Osteoblast (primary cell): ENCODE results near the gene SH3PXD2B. TPM values are rescaled to one million over a fixed set of nuclear protein-coding genes. Genes with fewer than 3 reads are reported as not detected.

Experiments
- DNase-seq: peaks from one replicate; pipeline ENCODE4 v3.0.0; 2011; ENCODE audit warnings: low spot score, mixed read lengths; ENCODE audit not compliant: insufficient read length; ENCODE audit errors: missing footprints
- H2AFZ ChIP-seq: 2 replicates; pipeline ENCODE4 v1.6.0; 2011; ENCODE audit warnings: mild to moderate bottlenecking, low read length
- H3K27ac ChIP-seq: 2 replicates; pipeline ENCODE4 v1.5.1; 2011; ENCODE audit warnings: mild to moderate bottlenecking, low read depth, low read length, moderate library complexity
- H3K27me3 ChIP-seq: 2 replicates; pipeline ENCODE4 v1.6.0; 2012; ENCODE audit warnings: mild to moderate bottlenecking, control low read depth, inconsistent platforms, low read length, moderate library complexity; ENCODE audit not compliant: insufficient read depth
- H3K36me3 ChIP-seq: 2 replicates; pipeline ENCODE4 v1.5.1; 2011; ENCODE audit warnings: mild to moderate bottlenecking, low read length, control low read depth, moderate library complexity; ENCODE audit not compliant: insufficient read depth
- H3K4me1 ChIP-seq: 2 replicates; pipeline ENCODE4 v1.5.1; 2011; ENCODE audit warnings: mild to moderate bottlenecking, low read length, control low read depth, moderate library complexity; ENCODE audit not compliant: insufficient read depth
- H3K4me2 ChIP-seq: 2 replicates; pipeline ENCODE4 v1.6.0; 2011; ENCODE audit warnings: mild to moderate bottlenecking, low read length; ENCODE audit not compliant: insufficient read depth
- H3K4me3 ChIP-seq: fragments of 200-600 bp; sonication (generic); 3 replicates; pipeline ENCODE4 v1.5.1; 2012; ENCODE audit warnings: mild to moderate bottlenecking, low read length, inconsistent platforms; ENCODE audit not compliant: insufficient read depth
- H3K79me2 ChIP-seq: 2 replicates; pipeline ENCODE4 v1.6.0; 2012; ENCODE audit warnings: mild to moderate bottlenecking, low read length, control low read depth, inconsistent platforms; ENCODE audit not compliant: insufficient read depth
- H3K9me3 ChIP-seq: 2 replicates; pipeline ENCODE4 v1.5.1; 2011; ENCODE audit warnings: low read depth, low read length, control low read depth
- H4K20me1 ChIP-seq: 2 replicates; pipeline ENCODE4 v1.6.0; 2012; ENCODE audit warnings: mild to moderate bottlenecking, low read length, control low read depth; ENCODE audit not compliant: insufficient read depth
- total RNA-seq: library from RNA; depleted of rRNA; stranded (reverse); fragments of >200 nt; gene quantifications from 2 replicates; pipeline ENCODE4 v1.2.3, GENCODE V29; 2012
- TF ChIP-seq, protein P1 (sequence below): IDR thresholded peaks from 2 replicates; pipeline ENCODE4 v1.5.1; 2011; ENCODE audit warnings: mild to moderate bottlenecking, low read depth, low read length, moderate library complexity; ENCODE audit errors: extremely low read depth

SH3PXD2B gene
- total RNA-seq, 1 donor = 58.3 TPM

DNA sequence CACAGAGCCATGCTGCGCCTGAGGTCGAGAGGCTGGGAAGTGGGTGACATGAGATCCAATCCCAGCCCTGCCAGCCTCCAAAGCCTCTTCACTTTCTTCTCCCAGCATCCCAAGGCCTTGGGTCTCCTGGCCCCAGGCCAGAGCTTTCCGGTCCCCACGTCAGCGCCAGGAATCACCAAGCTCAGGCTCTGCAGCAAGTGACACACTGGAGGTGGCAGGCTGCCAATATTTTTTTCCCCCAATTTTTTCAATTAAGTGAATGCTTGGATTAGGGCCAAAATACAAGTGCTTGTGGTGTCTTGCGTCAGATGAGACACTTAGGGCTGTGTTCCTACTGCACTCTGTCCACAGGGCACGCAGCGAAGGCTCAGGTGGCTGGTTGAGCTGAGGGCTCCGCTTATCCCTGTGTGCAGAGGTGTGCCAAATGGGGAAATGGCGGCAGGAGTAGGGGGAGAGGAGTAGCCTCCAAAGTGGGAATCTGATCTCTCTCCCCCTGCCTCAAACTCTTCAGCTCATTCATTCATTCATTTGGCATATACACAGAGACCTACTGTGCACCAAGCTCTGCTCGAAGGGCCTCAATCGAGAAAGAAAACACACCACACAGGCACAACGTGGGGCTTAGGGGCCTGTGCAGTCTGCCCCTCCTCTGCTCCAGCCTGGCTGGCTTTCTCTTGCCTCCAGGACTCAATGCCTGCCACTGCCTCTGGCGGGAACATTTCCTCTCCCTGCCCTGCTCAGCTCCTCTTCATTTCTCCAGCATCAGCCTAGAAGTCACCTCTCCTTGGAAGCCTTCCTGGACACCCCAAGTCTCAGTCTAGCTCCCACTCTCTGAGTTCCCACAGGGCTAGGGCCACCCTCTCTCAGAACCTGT lies 16.6 kb downstream of the SH3PXD2B start:
- Histone ChIP-seq H3K4me2 (no peak overlapping the region), H3K27me3 (no peaks in the 10 kb centered on the region), H3K4me3 (no peak overlapping the region), H3K9me3 (no peaks in the 10 kb centered on the region), H3K79me2 (peaks cover 95% of the 10 kb centered on the region), H3K27ac (peak overlapping the region; percentile 40), H2AFZ (no peak overlapping the region), H4K20me1 (peaks cover 86% of the 10 kb centered on the region), H3K4me1 (peaks cover 11% of the 10 kb centered on the region), H3K36me3 (peaks cover 18% of the 10 kb centered on the region)
- TF ChIP-seq, protein P1, sequence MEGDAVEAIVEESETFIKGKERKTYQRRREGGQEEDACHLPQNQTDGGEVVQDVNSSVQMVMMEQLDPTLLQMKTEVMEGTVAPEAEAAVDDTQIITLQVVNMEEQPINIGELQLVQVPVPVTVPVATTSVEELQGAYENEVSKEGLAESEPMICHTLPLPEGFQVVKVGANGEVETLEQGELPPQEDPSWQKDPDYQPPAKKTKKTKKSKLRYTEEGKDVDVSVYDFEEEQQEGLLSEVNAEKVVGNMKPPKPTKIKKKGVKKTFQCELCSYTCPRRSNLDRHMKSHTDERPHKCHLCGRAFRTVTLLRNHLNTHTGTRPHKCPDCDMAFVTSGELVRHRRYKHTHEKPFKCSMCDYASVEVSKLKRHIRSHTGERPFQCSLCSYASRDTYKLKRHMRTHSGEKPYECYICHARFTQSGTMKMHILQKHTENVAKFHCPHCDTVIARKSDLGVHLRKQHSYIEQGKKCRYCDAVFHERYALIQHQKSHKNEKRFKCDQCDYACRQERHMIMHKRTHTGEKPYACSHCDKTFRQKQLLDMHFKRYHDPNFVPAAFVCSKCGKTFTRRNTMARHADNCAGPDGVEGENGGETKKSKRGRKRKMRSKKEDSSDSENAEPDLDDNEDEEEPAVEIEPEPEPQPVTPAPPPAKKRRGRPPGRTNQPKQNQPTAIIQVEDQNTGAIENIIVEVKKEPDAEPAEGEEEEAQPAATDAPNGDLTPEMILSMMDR = no peak
- peak; percentile 93 for DNase-seq

DNA sequence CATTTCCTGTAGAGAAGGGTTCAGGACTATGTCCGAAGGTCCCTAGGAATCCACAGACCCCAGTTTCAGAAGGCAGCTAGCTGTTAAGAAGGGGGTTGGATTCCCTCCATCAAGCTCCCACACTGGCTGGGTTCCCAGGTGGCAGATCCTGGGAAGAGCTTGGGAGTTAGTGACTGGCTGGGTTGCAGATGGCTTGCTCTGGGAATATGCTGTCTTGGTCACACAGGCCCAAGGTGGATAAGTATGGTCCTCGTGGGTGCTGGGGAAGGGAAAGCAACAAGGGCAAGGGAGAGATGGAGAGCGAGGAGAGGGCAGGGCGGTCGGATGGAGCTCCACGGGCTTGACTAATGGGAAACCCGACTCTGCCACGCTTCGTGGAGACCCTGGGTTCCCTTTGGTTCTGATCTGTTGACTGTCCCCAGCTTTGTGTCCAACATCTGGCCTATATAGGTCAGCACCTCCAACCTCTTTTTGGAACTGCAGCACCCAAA lies 17.4 kb downstream of the SH3PXD2B start:
- no peak for DNase-seq
- Histone ChIP-seq H3K9me3 (no peaks in the 10 kb centered on the region), H3K4me1 (peaks cover 11% of the 10 kb centered on the region), H3K4me3 (no peak overlapping the region), H3K36me3 (peaks cover 23% of the 10 kb centered on the region), H3K27me3 (no peaks in the 10 kb centered on the region), H4K20me1 (peaks cover 83% of the 10 kb centered on the region), H2AFZ (no peak overlapping the region), H3K4me2 (no peak overlapping the region), H3K27ac (peak overlapping the region; percentile 40), H3K79me2 (peaks cover 95% of the 10 kb centered on the region)
- TF ChIP-seq, protein P1 = no peak

GRCh38 chr5:172436078-172436878 lies 18.0 kb downstream of the SH3PXD2B start:
- Histone ChIP-seq H4K20me1 (peaks cover 82% of the 10 kb centered on the region), H3K79me2 (peaks cover 95% of the 10 kb centered on the region), H3K4me1 (peaks cover 11% of the 10 kb centered on the region), H3K36me3 (peaks cover 28% of the 10 kb centered on the region), H3K4me2 (no peak overlapping the region), H3K27me3 (no peaks in the 10 kb centered on the region), H3K4me3 (no peak overlapping the region), H2AFZ (no peak overlapping the region), H3K9me3 (no peaks in the 10 kb centered on the region), H3K27ac (peak overlapping the region; percentile 40)
- DNase-seq = no peak
- TF ChIP-seq, protein P1 = no peak
